ENCODE results near the gene MALAT1. TPM values are rescaled to one million over a fixed set of nuclear protein-coding genes. Genes with fewer than 3 reads are reported as not detected.

Gene MALAT1
- total and polyA plus RNA-seq, 2 donors: 682 to 3,158 TPM

DNA sequence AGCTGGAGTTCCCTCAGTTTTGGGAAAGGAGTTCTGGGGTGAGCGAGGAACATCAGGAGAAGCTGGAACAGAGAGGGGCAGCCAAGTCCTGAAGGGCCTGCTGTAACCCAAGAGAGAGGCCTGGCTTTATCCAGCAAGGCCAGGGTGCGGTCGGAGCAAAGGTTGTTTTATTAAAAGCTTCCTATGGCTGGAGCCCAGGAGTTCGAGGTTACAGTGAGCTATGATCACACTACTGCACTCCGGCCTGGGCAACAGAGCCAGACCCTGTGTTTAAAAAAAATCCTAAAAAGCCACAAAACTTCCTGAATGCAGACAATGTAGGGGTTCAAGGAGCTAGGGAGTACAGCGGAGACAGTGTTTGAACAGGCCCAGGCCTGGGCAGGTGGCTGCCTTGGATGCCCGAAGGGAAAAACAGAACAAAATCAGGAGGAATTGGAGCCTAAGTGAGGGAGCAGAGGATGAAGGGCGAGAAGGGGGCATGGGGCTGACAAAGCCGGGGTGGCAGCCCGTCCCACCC is 22.2 kb upstream of the MALAT1 start:
- H3K27me3 ChIP-seq (ENCODE audit: control insufficient read depth in 2 of 2, insufficient read depth in 1 of 2, low read length in 1 of 2): no peaks in the 10 kb centered on the region
- WGBS: 29% methylated on average over 10 of the region's 10 CpGs
- H3K4me3 ChIP-seq (ENCODE audit: low read length in 2 of 2): peak overlapping the region; percentile 97 to 99
- peaks cover 14 to 39% of the 10 kb centered on the region in 2 donors for H3K4me1 ChIP-seq (ENCODE audit: control insufficient read depth in 2 of 2, insufficient read depth in 2 of 2, low read length in 2 of 2)
- H3K27ac ChIP-seq (ENCODE audit: low read depth in 1 of 2, low read length in 1 of 2): peak overlapping the region; percentile 94 to 97
- H3K9me3 ChIP-seq (ENCODE audit: control insufficient read depth in 2 of 2, insufficient read depth in 1 of 2, low read length in 1 of 2): peaks cover 0 to 3% of the 10 kb centered on the region in 2 donors
- H3K36me3 ChIP-seq (ENCODE audit: control insufficient read depth in 2 of 2, insufficient read depth in 2 of 2, low read length in 1 of 2): no peaks in the 10 kb centered on the region
- DNase-seq (ENCODE audit: low read depth in 6 of 9, low spot score in 9 of 9): no peak

DNA sequence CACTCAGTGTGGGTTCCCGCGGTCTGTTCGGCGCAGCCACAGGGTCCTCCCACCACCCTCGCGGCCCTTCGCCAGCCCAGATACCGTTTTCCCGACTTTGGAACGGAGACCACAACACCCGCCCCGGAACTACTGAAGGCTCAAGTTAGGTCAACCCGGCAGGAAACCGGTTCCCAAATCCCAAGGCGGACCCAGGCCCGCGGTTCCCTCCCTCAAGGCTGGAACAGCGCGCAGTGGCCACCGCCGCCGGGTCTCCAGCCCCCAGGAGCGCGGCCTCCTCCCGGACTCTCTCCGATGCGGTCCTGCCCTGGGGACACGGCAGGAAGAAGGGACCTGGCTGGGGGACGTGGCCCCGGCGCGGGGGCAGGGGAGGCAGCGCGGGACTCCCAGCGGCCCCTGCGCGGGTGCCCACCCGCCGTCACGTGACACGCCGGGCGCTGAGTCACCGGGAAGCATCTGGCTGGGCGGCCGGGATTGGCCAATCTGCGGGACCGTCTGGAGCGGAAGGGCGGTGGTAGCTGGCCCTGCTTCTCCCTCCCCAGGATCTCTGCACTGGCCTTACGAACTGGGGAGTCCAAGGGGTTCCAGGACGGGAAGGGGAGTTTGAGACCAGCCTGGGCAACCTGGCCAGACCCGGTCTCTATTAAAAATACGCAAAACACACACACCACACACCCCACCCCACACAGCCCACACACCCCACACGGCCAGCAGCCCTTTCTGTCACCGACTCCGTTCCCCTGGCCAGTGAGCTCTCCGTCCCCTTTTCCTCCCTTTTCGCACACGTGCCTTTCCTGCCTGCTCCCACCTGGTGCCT is 21.5 kb upstream of the MALAT1 start:
- Histone ChIP-seq H3K27ac (ENCODE audit: low read depth in 1 of 2, low read length in 1 of 2) (peak overlapping the region; percentile 94 to 97), H3K36me3 (ENCODE audit: control insufficient read depth in 2 of 2, insufficient read depth in 2 of 2, low read length in 1 of 2) (no peaks in the 10 kb centered on the region), H3K4me1 (ENCODE audit: control insufficient read depth in 2 of 2, insufficient read depth in 2 of 2, low read length in 2 of 2) (peaks cover 7 to 32% of the 10 kb centered on the region in 2 donors), H3K27me3 (ENCODE audit: control insufficient read depth in 2 of 2, insufficient read depth in 1 of 2, low read length in 1 of 2) (no peaks in the 10 kb centered on the region), H3K4me3 (ENCODE audit: low read length in 2 of 2) (peak overlapping the region; percentile 97 to 99), H3K9me3 (ENCODE audit: control insufficient read depth in 2 of 2, insufficient read depth in 1 of 2, low read length in 1 of 2) (no peaks in the 10 kb centered on the region)
- WGBS: under 1% methylated on average over 60 of the region's 60 CpGs
- DNase-seq (ENCODE audit: low read depth in 6 of 9, low spot score in 9 of 9): peak in 6 of 9 donors; percentile 74 to 92 (median 84)

- WGBS: 95% methylated on average over 33 of the region's 33 CpGs
- no peaks in the 10 kb centered on the region for H3K36me3 ChIP-seq (ENCODE audit: control insufficient read depth in 2 of 2, insufficient read depth in 2 of 2, low read length in 1 of 2)
- peak overlapping the region; percentile 73 to 94 for H3K27ac ChIP-seq (ENCODE audit: low read depth in 1 of 2, low read length in 1 of 2)
- DNase-seq (ENCODE audit: low read depth in 6 of 9, low spot score in 9 of 9): no peak
- peaks cover 7 to 29% of the 10 kb centered on the region in 2 donors for H3K4me1 ChIP-seq (ENCODE audit: control insufficient read depth in 2 of 2, insufficient read depth in 2 of 2, low read length in 2 of 2)
- H3K27me3 ChIP-seq (ENCODE audit: control insufficient read depth in 2 of 2, insufficient read depth in 1 of 2, low read length in 1 of 2): no peaks in the 10 kb centered on the region
- H3K9me3 ChIP-seq (ENCODE audit: control insufficient read depth in 2 of 2, insufficient read depth in 1 of 2, low read length in 1 of 2): no peaks in the 10 kb centered on the region
- H3K4me3 ChIP-seq (ENCODE audit: low read length in 2 of 2): no peak overlapping the region
Measured at GRCh38 chr11:65478388-65479183, 20.3 kb upstream of the MALAT1 start.

DNA sequence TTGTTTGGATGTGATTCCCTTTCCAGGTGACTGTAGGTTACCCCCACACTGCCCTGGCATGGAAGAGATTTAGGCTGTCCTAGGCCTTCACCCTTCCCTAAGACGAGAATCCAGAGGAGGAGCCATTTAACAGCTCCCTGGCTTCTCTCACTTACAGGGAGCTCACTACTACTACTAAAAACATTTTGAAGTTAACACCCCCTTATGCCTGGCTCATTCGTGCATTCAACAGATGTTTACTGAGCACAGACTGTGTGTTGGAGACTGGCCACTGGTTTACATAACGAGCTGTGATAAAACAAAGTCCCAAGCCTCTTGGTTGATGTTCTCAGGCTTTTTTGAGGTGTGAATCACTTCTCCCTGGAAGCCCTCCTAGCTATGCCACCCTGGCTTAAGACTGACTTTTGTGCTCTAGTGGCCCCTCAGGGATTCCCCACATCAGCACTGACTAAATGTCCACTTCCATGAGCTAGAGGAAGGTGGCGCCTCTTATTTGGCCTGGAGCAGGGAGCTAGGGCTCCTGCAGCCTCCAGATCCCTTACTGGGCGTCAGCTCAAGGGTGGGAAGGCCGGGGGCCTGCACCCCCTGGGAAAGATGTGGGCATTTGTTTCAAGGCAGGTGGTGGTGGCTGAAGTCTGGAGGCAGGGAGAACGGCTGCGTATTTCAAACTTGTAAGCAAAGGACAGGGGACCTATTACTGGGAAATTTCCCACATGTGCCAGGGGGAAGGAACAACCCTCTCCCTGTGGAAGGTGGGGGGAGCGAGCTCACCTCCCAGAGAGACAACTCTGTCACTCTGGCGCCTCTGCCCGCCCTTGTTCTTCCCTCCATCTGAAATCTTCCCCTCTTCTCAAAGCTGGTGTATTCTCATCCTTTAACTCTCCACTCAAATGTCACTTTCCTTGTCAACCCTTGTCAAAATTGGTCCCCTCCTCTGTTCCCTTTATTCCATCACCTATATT is 19.4 kb upstream of the MALAT1 start:
- Histone ChIP-seq H3K36me3 (ENCODE audit: control insufficient read depth in 2 of 2, insufficient read depth in 2 of 2, low read length in 1 of 2) (no peaks in the 10 kb centered on the region), H3K27ac (ENCODE audit: low read depth in 1 of 2, low read length in 1 of 2) (peak overlapping the region; percentile 68 to 73), H3K27me3 (ENCODE audit: control insufficient read depth in 2 of 2, insufficient read depth in 1 of 2, low read length in 1 of 2) (no peaks in the 10 kb centered on the region), H3K4me3 (ENCODE audit: low read length in 2 of 2) (no peak overlapping the region), H3K9me3 (ENCODE audit: control insufficient read depth in 2 of 2, insufficient read depth in 1 of 2, low read length in 1 of 2) (no peaks in the 10 kb centered on the region), H3K4me1 (ENCODE audit: control insufficient read depth in 2 of 2, insufficient read depth in 2 of 2, low read length in 2 of 2) (peaks cover 7 to 29% of the 10 kb centered on the region in 2 donors)
- no peak for DNase-seq (ENCODE audit: low read depth in 6 of 9, low spot score in 9 of 9)
- 94% methylated on average over 11 of the region's 11 CpGs for WGBS

DNA sequence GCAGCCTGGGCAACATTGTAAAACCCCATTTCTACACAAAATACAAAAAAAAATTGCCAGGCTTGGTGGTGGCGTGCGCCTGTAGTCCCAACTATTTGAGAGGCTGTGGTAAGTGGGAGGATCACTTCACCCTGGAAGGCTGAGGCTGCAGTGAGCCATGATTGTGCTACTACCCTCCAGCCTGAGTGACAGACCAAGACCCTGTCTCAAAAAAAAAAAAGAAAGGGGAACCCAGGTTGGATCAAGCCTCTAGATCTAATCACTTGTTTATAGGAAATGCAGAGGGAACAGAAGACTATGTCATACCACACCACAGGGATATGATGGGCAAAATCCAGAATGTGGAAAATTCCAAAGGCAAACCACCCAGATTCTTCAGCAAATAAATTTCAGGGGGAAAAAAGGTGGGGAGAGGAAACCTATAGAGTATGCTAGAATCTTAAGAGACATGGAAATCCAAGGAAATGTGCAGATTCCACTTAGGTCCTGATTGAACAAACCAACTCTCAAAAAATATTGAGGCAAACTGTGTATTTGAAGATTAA is 16.5 kb upstream of the MALAT1 start:
- Histone ChIP-seq H3K9me3 (ENCODE audit: control insufficient read depth in 2 of 2, insufficient read depth in 1 of 2, low read length in 1 of 2) (no peaks in the 10 kb centered on the region), H3K36me3 (ENCODE audit: control insufficient read depth in 2 of 2, insufficient read depth in 2 of 2, low read length in 1 of 2) (no peaks in the 10 kb centered on the region), H3K27me3 (ENCODE audit: control insufficient read depth in 2 of 2, insufficient read depth in 1 of 2, low read length in 1 of 2) (no peaks in the 10 kb centered on the region), H3K27ac (ENCODE audit: low read depth in 1 of 2, low read length in 1 of 2) (no peak overlapping the region), H3K4me1 (ENCODE audit: control insufficient read depth in 2 of 2, insufficient read depth in 2 of 2, low read length in 2 of 2) (peaks cover 0 to 35% of the 10 kb centered on the region in 2 donors), H3K4me3 (ENCODE audit: low read length in 2 of 2) (no peak overlapping the region)
- WGBS: 98% methylated on average over 2 of the region's 2 CpGs
- DNase-seq (ENCODE audit: low read depth in 6 of 9, low spot score in 9 of 9): no peak

DNA sequence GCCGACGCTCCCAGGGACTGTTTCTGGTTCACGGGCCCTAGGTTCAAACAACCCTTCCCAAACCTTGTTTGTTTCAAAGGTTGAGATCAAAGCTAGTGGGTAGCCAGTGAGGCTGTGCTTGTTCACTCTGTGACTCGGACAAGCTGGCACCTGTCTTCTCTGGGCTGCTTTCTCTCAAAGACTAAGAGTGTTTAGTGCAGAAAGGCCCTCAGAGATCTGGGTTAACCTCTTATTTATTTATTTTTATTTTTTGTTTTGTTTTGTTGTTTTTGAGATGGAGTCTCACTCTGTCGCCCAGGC is 13.0 kb upstream of the MALAT1 start:
- DNase-seq (ENCODE audit: low read depth in 6 of 9, low spot score in 9 of 9): no peak
- no peaks in the 10 kb centered on the region for H3K27me3 ChIP-seq (ENCODE audit: control insufficient read depth in 2 of 2, insufficient read depth in 1 of 2, low read length in 1 of 2)
- no peak overlapping the region for H3K4me3 ChIP-seq (ENCODE audit: low read length in 2 of 2)
- peaks cover 21 to 51% of the 10 kb centered on the region in 2 donors for H3K4me1 ChIP-seq (ENCODE audit: control insufficient read depth in 2 of 2, insufficient read depth in 2 of 2, low read length in 2 of 2)
- peak overlapping the region; percentile 31 to 46 for H3K27ac ChIP-seq (ENCODE audit: low read depth in 1 of 2, low read length in 1 of 2)
- no peaks in the 10 kb centered on the region for H3K36me3 ChIP-seq (ENCODE audit: control insufficient read depth in 2 of 2, insufficient read depth in 2 of 2, low read length in 1 of 2)
- 86% methylated on average over 5 of the region's 5 CpGs for WGBS
- peaks cover 0 to 2% of the 10 kb centered on the region in 2 donors for H3K9me3 ChIP-seq (ENCODE audit: control insufficient read depth in 2 of 2, insufficient read depth in 1 of 2, low read length in 1 of 2)

DNA sequence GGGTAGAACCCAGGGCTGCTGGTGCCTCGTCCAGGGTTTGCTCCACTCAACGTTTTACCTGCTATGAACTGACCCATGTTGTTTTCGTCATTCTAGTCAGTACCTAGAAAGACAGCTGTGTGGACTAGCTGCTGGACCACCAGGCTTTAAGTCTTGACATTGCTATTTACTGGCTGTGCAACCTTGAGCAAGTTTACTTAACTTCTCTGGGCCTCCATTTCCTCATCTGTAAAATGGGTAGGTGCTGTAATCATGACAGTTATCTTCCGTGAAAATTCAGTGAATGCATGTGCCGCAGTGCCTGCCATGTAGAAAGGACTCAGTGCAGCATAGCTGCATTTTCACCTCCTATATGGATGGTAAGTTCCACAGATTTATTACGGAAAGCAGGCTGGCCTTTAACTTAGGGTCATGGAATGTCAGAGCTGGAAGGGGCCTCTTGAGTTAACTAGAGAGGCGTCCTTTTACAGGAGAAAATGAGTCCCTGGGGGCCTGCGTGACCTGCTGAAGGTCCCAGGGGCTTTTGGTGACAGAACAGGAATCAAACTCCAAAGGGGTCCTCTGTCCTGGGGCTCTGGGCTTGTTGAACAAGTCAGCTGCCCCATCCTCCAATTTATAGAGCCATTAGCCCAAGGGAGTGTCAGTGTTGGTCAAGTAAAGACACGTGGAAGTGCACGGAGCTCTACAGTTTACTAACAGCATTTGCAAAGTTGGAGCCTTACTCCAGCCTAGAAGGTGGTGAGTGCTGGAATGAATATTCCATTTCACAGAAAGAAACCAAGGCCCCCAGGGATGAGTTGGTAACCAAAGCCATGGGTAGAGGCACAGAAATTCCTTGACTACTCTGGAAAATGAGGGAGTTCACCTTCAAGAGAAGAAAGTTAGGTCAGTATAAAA is 12.0 kb upstream of the MALAT1 start:
- Histone ChIP-seq H3K27me3 (ENCODE audit: control insufficient read depth in 2 of 2, insufficient read depth in 1 of 2, low read length in 1 of 2) (no peaks in the 10 kb centered on the region), H3K4me1 (ENCODE audit: control insufficient read depth in 2 of 2, insufficient read depth in 2 of 2, low read length in 2 of 2) (peaks cover 21 to 61% of the 10 kb centered on the region in 2 donors), H3K9me3 (ENCODE audit: control insufficient read depth in 2 of 2, insufficient read depth in 1 of 2, low read length in 1 of 2) (peaks cover 0 to 2% of the 10 kb centered on the region in 2 donors), H3K27ac (ENCODE audit: low read depth in 1 of 2, low read length in 1 of 2) (peak overlapping the region; percentile 37 to 82), H3K36me3 (ENCODE audit: control insufficient read depth in 2 of 2, insufficient read depth in 2 of 2, low read length in 1 of 2) (no peaks in the 10 kb centered on the region), H3K4me3 (ENCODE audit: low read length in 2 of 2) (no peak overlapping the region)
- WGBS: 96% methylated on average over 10 of the region's 10 CpGs
- DNase-seq (ENCODE audit: low read depth in 6 of 9, low spot score in 9 of 9): no peak
